HG03558 (cell line): ENCODE results near the gene VPS26A.
"Not testable (repeated sequence)": the region's sequence is repeated elsewhere in the genome, so short reads cannot be mapped to it uniquely, and the experiment has no call there.

ENCODE experiments used
- ATAC-seq: cut with Tn5 transposase; IDR thresholded peaks from one replicate; pipeline ENCODE4 v1.9.1; 2021; ENCODE audit warnings: moderate number of reproducible peaks; ENCODE audit not compliant: unreplicated experiment; ENCODE audit errors: extremely low read depth

Gene VPS26A

GRCh38 chr10:69172241-69172982 is 48.4 kb downstream of the VPS26A start:
- ATAC-seq = no peak

GRCh38 chr10:69175326-69175725 is 51.3 kb downstream of the VPS26A start:
- not testable (repeated sequence) for ATAC-seq

GRCh38 chr10:69176823-69177222 is 52.8 kb downstream of the VPS26A start:
- ATAC-seq = no peak

- peak; percentile 16 for ATAC-seq
Observed at GRCh38 chr10:69179089-69179742, 55.2 kb downstream of the VPS26A start.

- ATAC-seq = peak; percentile 52
Observed at GRCh38 chr10:69179743-69180524, 56.0 kb downstream of the VPS26A start, which contains the start of gene SUPV3L1. Gene SUPV3L1, plus strand, starts transcription at chr10:69180234. Its CDS starts 58 bp downstream, at chr10:69180292.

GRCh38 chr10:69180525-69181204 is 56.7 kb downstream of the VPS26A start:
- ATAC-seq = no peak

- no peak for ATAC-seq
Observed at GRCh38 chr10:69181433-69181832, 57.5 kb downstream of the VPS26A start.

- ATAC-seq = no peak
Observed at GRCh38 chr10:69182005-69182404, 58.0 kb downstream of the VPS26A start.

- no peak for ATAC-seq
Observed at GRCh38 chr10:69186524-69186923, 62.5 kb downstream of the VPS26A start.

- ATAC-seq = no peak
Observed at GRCh38 chr10:69201045-69201444, 77.1 kb downstream of the VPS26A start.

- ATAC-seq = no peak
Observed at GRCh38 chr10:69202332-69202731, 78.4 kb downstream of the VPS26A start.

- no peak for ATAC-seq
Observed at GRCh38 chr10:69208761-69209160, 84.8 kb downstream of the VPS26A start.

- ATAC-seq = no peak
Observed at GRCh38 chr10:69209787-69210484, 86.0 kb downstream of the VPS26A start.

- ATAC-seq = no peak
Observed at GRCh38 chr10:69211104-69211503, 87.1 kb downstream of the VPS26A start.

GRCh38 chr10:69211524-69211923 is 87.5 kb downstream of the VPS26A start:
- ATAC-seq = no peak

- ATAC-seq = no peak
Observed at GRCh38 chr10:69213591-69214311, 89.8 kb downstream of the VPS26A start.

- ATAC-seq = no peak
Observed at GRCh38 chr10:69214666-69215131, 90.7 kb downstream of the VPS26A start.

- no peak for ATAC-seq
Observed at GRCh38 chr10:69215405-69216171, 91.6 kb downstream of the VPS26A start.
